ENCODE results near the gene HERC2.

HERC2 gene

GRCh38 chr15:28101983-28102441, 220.0 kb downstream of the HERC2 start:
- Histone ChIP-seq H3F3A (ENCODE audit: insufficient read depth, low read length) (no peaks in the 10 kb centered on the region), H3K4me3 (ENCODE audit: low read depth, low read length, poor library complexity, severe bottlenecking) (no peak overlapping the region), H4K20me1 (ENCODE audit: insufficient read depth, low read length) (no peaks in the 10 kb centered on the region), H3K9ac (ENCODE audit: low read length) (no peak overlapping the region), H3K36me3 (ENCODE audit: insufficient read depth, low read length) (no peaks in the 10 kb centered on the region; the same call in 1 of the 2 replicates), H3K9me3 (ENCODE audit: low read length) (no peaks in the 10 kb centered on the region), H3K79me2 (ENCODE audit: insufficient read depth, low read length) (no peaks in the 10 kb centered on the region), H3K27ac (ENCODE audit: low read depth, low read length, poor library complexity, severe bottlenecking) (no peak overlapping the region), H3K4me1 (ENCODE audit: insufficient read depth, low read length, severe bottlenecking) (peaks cover 2% of the 10 kb centered on the region), H3K9me2 (ENCODE audit: low read depth, low read length) (no peaks in the 10 kb centered on the region), H2AFZ (ENCODE audit: low read length) (no peak overlapping the region), H3K27me3 (ENCODE audit: insufficient read depth, low read length) (peaks cover 7% of the 10 kb centered on the region; the same call in 1 of the 2 replicates), H3K4me2 (ENCODE audit: low read length) (no peak overlapping the region)
- TF ChIP-seq EZH2 (IDR thresholded peaks at IDR 0.05; ENCODE audit: borderline replicate concordance, low read length) = no peak
- TF ChIP-seq CTCF (IDR thresholded peaks at IDR 0.05; ENCODE audit: low read length) = no peak

DNA sequence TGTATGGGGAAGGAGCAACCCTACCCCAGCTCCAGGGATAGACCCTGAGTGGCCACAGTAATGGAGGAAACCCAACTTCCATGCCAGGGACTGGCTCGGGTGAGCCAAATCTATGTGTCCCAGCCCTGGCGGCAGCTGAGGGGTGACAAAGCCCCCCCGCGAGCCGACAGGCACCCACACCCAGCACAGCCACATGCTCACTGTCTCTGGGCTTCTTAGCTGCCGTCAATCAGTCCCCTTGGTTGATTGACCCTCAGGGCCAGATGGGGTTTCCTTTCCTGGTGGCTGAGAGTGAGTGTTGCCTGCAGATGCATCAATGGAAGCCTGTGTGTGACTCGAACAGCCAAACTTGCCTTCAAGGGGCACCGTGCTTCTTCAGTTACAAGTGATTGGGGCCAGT, 220.8 kb downstream of the HERC2 start:
- H4K20me1 ChIP-seq (ENCODE audit: insufficient read depth, low read length) = no peaks in the 10 kb centered on the region
- no peak overlapping the region for H2AFZ ChIP-seq (ENCODE audit: low read length)
- H3F3A ChIP-seq (ENCODE audit: insufficient read depth, low read length) = no peaks in the 10 kb centered on the region
- no peaks in the 10 kb centered on the region for H3K79me2 ChIP-seq (ENCODE audit: insufficient read depth, low read length)
- H3K36me3 ChIP-seq (ENCODE audit: insufficient read depth, low read length) = no peaks in the 10 kb centered on the region; the same call in 1 of the 2 replicates
- TF ChIP-seq EZH2 (IDR thresholded peaks at IDR 0.05; ENCODE audit: borderline replicate concordance, low read length) (no peak), CTCF (IDR thresholded peaks at IDR 0.05; ENCODE audit: low read length) (no peak)
- no peak overlapping the region for H3K4me2 ChIP-seq (ENCODE audit: low read length)
- peaks cover 10% of the 10 kb centered on the region; the same call in 1 of the 2 replicates for H3K27me3 ChIP-seq (ENCODE audit: insufficient read depth, low read length)
- no peak overlapping the region for H3K4me3 ChIP-seq (ENCODE audit: low read depth, low read length, poor library complexity, severe bottlenecking)
- peaks cover 10% of the 10 kb centered on the region for H3K4me1 ChIP-seq (ENCODE audit: insufficient read depth, low read length, severe bottlenecking)
- H3K9ac ChIP-seq (ENCODE audit: low read length) = no peak overlapping the region
- H3K9me3 ChIP-seq (ENCODE audit: low read length) = no peaks in the 10 kb centered on the region
- no peak overlapping the region for H3K27ac ChIP-seq (ENCODE audit: low read depth, low read length, poor library complexity, severe bottlenecking)
- no peaks in the 10 kb centered on the region for H3K9me2 ChIP-seq (ENCODE audit: low read depth, low read length)

GRCh38 chr15:28100516-28101195, 221.3 kb downstream of the HERC2 start:
- Histone ChIP-seq H2AFZ (ENCODE audit: low read length) (no peak overlapping the region), H3K9ac (ENCODE audit: low read length) (no peak overlapping the region), H3K4me1 (ENCODE audit: insufficient read depth, low read length, severe bottlenecking) (peaks cover 12% of the 10 kb centered on the region), H4K20me1 (ENCODE audit: insufficient read depth, low read length) (no peaks in the 10 kb centered on the region), H3K27ac (ENCODE audit: low read depth, low read length, poor library complexity, severe bottlenecking) (no peak overlapping the region), H3K4me3 (ENCODE audit: low read depth, low read length, poor library complexity, severe bottlenecking) (no peak overlapping the region), H3K4me2 (ENCODE audit: low read length) (no peak overlapping the region), H3K79me2 (ENCODE audit: insufficient read depth, low read length) (no peaks in the 10 kb centered on the region), H3F3A (ENCODE audit: insufficient read depth, low read length) (no peaks in the 10 kb centered on the region), H3K9me2 (ENCODE audit: low read depth, low read length) (no peaks in the 10 kb centered on the region), H3K36me3 (ENCODE audit: insufficient read depth, low read length) (no peaks in the 10 kb centered on the region; the same call in 1 of the 2 replicates), H3K9me3 (ENCODE audit: low read length) (no peaks in the 10 kb centered on the region), H3K27me3 (ENCODE audit: insufficient read depth, low read length) (peaks cover 10% of the 10 kb centered on the region; the same call in 1 of the 2 replicates)
- TF ChIP-seq CTCF (IDR thresholded peaks at IDR 0.05; ENCODE audit: low read length) (no peak), EZH2 (IDR thresholded peaks at IDR 0.05; ENCODE audit: borderline replicate concordance, low read length) (no peak)

All from OCI-LY1 (cell line).